RKO (cell line): ENCODE measurements around the gene PGLYRP2.
"Not testable (repeated sequence)": the region's sequence is repeated elsewhere in the genome, so short reads cannot be mapped to it uniquely, and the experiment has no call there.

Source experiments
- DNase-seq: peaks from one replicate; pipeline ENCODE4 v3.0.0-alpha.2; 2016; ENCODE audit warnings: low spot score

PGLYRP2 gene, protein sequence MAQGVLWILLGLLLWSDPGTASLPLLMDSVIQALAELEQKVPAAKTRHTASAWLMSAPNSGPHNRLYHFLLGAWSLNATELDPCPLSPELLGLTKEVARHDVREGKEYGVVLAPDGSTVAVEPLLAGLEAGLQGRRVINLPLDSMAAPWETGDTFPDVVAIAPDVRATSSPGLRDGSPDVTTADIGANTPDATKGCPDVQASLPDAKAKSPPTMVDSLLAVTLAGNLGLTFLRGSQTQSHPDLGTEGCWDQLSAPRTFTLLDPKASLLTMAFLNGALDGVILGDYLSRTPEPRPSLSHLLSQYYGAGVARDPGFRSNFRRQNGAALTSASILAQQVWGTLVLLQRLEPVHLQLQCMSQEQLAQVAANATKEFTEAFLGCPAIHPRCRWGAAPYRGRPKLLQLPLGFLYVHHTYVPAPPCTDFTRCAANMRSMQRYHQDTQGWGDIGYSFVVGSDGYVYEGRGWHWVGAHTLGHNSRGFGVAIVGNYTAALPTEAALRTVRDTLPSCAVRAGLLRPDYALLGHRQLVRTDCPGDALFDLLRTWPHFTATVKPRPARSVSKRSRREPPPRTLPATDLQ

DNA sequence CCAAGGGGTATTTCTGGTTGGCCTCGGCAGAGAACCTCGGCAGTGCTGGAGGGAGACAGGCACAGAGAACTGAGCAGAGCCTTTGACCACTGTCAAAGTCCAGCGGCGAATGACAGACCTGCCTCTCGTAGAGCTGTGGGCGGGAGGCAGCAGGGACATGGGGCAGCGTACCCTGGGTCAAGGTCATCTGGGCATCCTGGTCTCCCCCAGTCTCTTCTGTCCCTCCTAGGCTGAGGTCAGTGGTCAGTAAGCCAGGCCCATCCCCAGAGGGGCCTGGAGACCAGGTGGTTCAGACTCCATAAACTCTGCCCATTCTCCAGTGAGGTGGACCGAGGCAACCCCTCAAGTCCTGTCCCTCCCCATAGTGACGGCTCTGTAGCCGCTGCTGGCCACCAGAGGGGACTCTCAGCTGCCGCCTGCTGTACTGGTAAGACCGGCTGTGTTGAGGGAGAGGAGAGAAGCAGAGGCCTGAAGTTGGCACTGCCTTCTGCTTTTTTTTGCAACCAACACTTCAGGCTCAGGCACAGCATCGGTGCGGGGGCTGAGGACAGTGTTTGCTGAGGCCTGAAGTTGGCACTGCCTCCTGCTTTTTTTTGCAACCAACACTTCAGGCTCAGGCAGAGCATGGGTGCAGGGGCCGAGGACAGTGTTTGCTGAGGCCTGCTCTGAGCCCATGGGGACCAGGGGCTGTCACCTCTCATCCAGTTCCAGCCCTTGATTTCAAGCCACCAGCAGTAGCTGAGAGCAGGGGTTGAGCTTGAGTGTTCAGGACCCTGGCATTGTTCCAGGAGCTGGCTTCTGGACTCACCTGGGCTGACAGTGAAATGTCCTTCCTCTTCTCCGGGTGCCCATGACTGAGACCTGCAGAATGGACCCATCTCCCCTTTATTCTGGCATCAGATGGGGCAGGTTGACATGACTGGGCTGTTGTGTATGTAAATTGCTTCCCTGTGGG lies at the start of gene PGLYRP2:
Gene PGLYRP2, minus strand, starts transcription at position 111 of the 955 bp plus-strand sequence. CDS start 130 bp downstream, outside the sequence.
- DNase-seq, result no peak

DNA sequence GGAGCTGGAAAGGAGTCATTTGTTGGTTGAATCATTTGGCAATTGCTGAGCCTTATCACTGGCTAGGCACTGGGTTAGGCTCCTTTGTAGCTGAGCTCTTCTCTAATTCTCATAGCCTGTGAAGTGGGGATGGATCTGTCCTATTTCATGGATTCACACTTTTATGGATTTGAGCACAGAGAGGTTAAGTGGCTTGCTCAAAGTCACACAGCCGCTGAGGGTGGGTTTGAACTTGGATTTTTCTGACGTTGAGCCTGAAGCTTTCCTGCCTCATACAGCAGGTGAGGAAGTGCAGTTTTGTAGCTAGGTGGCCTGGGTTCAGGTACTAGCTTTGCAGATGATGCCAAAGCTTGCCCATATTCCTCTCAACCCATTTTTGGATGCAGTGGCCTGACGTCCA lies 48.4 kb upstream of the PGLYRP2 start:
- DNase-seq, result no peak

DNA sequence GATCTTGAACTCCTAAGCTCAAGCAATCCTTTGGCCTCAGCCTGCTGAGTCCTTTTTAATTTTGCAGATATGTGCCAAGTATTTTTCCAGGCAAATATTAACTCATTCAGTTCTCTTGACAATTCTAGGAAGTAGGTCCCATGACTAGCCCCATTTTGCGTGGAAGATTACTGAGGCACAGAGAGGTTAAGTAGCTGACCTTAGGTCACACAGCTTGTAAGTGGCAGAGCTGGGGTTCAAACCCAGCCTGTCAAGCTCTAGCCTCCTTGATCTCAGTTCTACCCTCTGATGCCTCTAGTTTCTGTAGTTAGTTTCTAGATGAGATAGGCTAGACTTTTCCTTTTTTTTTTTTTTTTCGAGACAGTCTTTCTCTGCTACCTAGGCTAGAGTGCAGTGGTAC lies 47.1 kb upstream of the PGLYRP2 start:
- DNase-seq, result no peak

DNA sequence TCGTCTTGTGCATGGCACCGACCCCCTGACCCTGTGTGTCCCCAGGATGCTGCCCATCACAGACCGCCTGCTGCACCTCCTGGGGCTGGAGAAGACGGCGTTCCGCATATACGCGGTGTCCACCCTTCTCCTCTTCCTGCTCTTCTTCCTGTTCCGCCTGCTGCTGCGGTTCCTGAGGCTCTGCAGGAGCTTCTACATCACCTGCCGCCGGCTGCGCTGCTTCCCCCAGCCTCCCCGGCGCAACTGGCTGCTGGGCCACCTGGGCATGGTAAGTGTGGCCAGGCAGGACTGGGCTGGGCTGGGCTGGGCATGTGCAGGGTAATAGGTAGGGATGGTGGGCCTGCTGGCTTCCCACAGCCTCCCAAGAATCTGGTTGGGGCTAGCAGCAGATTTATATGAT lies 46.0 kb upstream of the PGLYRP2 start:
- DNase-seq, result no peak

DNA sequence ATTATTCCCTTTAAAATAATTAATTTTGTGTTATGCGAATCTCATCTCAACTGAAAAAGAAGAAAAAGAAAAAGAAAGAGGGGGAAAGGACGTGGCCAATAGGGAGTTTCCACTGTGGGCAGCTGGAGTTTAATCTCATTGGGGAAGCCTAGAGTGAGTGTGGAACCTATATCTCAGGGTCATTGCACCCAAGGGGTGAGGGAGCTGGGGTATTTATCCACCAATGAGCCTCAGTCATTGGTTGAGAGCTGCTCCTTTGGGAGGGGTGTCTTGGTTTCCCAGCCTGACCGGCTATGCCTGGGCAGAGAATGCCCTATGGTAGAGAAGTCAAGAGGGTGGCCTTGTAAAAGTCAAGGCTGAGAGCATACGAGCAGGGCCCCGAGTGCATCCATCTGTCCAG lies 45.5 kb upstream of the PGLYRP2 start:
- no peak for DNase-seq

DNA sequence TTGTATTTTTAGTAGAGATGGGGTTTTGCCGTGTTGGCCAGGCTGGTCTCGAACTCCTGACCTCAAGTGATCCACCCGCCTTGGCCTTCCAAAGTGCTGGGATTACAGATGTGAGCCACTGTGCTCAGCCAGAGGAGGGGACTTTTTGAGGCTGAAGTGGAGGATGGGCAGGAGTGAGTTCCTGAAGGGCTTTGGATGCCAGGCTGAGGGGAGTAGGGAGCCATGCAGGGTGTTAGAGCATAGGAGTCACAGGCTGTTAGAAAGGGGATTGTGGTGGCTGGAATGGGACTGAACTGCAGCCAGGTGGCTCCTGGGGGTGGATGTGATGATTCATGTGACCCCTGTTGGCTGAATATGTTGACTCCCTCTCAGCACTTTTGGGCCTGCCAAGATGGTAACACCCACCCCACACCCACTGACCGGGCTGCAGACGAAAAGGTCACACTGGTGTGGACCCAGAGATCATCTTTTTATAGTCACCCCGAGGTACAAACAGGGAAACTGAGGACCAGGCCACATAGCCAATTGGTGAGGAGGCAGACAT lies 40.2 kb upstream of the PGLYRP2 start:
- DNase-seq, result no peak

DNA sequence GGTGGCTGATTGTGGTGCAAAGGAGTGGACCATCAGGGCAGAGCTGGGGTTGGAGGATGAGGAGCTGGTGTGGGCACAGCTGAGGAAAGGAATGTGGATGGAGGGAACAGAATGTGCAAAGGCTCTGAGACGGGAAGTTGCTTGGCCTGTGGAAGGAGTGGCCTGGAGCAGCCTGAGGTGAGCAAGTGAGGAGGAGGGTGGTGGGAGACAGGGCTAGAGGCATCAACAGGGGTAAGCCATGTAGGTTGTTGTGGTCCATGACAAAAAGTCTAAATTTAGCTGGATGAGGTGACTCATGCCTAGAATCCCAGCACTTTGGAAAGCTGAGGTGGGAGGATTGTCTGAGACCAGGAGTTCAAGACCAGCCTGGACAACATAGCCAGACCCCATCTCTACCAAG lies 38.5 kb upstream of the PGLYRP2 start:
- no peak for DNase-seq

DNA sequence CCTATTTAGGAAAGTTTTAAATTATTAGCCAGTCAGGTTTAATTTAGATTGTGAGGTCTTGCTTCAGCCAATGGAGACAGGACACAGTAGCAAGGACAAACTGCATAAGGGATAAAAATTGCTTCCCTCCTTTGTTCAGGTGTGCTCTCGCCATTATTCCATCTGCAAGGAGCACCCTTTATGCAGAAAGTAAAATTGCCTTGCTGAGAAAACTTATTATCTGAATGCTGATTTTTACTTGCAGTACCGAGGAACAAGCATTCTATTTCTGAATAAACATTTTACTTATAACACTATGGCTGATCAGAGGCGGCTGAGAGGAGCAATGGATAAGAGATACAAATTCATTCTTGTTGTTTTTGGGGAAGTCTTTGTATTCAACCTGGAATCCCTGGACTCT lies 37.1 kb upstream of the PGLYRP2 start:
- DNase-seq, result no peak

DNA sequence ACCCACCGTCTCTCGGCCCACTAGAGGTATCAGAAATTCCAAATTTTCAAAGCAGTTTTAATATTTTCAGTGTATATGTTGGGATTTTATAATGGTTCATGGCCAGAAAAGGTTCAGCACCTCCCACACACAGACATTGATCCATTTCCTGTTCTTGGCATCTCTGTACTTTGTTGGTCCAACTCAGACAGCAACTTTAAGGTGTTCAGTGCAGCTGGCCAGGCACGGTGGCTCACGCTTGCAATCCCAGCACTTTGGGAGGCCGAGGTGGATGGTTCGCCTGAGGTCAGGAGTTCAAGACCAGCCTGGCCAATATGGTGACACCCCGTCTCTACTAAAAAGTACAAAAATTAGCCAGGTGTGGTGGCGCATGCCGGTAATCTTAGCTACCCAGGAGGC lies 35.9 kb upstream of the PGLYRP2 start:
- not testable (repeated sequence) for DNase-seq

DNA sequence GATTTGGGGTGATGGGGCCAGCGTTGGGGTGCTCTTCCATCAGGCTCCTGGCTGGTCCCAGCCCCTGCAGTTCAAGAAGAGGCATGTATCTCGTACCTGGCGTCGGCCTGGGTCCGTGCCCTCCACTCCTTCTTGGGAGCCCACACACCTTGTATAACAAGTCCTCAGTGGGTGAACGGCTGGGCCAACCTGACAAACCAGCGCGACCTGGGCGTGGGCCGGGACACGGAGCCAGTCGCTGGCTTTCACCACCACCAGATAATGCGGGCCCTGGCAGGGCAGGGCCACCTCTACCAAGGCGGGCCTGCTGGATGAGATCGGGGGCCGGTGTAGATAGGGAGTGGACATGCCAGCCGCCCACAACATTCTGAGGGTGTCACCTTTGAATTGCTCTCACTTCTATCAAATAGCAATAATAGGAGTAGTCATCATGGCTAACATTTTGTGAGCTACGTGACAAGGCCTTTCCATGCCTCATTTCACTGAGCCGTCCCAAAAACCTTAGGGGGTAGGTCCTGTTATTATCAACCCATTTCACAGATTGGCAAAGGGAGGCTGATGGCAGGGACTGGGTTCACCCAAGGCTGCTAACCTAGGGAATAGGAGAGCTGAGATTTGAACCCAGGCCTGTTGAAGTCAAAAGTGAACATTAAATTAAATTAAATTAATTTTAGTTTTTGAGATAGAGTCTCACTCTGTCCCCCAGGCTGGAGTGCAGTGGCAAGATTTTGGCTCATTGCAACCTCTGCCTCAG lies 32.5 kb upstream of the PGLYRP2 start:
- DNase-seq, result no peak

DNA sequence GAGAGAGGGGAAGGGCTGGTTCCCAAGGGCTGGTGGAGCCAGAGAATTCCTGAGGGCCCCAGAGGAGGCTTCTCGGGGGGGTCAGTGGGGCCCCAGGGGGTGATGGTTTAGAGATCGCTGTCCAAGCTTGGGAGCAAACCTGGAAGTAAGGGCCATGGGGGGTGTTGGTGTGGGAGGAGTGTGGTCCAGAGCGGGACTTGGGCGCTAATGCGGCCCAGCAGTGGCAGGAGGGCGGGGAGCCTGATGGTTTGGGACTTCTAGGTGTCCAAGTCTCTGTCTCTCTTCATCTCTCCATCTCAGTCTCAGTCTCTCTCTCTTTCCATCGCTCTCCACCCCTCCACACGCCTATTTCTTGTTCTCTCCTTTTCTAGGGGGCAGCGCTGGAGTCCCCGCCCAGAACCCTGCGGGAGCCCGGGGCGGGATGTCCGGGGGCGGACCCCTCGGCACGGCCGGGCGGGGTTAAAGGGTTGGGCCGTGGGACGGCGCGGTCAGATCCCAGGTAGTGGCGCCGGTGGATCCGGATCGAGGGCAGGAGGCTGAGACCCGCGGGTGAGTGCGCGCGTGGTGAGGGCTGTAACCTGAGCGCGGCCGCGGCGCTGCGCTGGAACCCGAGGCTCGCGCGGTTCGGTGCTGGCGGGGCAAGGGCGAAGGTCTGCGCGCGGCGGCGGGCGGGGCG lies 28.9 kb upstream of the PGLYRP2 start, which contains the start of gene CYP4F22:
Gene CYP4F22, plus strand, starts transcription at position 491 of the 676 bp plus-strand sequence. CDS start 16,812 bp downstream, outside the sequence.
- DNase-seq, result no peak

DNA sequence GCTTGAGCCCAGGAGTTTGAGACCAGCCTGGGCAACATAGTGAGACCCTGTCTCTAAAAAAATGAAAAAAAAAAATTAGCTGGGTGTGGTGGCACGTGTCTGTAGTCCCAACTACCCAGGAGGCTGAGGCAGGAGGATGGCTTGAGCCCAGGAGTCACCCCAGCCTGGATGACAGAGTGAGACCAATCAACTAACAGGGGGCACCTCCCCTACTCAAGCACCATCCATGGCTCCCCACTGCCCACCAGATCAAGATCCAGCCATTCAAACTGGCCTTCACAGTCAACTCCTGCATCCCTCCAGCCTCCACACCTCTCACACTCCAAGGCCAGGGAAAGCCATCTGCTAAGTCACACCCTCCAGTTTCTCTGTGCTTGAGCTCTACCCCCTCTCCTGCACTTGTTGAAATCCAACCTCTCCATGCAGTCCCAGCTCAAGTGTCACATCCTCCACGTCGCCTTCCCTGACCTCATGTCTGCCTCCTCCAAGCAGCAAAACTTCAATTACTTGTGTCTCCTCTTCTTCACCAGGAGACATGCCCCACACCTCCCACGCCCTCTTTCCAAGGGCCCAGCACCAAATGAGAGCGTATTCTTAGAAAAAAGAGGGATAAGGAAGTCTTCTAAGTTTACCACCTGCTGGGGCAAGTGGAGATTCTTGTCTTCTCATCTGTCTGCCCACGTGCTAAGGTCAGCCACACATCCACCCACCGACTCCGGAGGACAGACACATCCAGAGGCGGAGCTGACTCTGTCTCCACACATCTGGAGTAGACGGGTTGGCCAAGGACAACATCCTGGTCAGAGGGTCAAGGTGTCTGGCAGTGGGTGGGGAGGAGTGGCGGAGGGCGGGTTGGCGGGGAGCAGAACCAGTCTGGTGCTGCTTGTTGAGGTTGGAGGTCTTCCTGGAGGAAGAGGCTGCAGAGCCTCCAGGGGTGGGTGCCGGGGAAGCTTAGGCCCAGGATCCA lies 28.1 kb upstream of the PGLYRP2 start:
- no peak for DNase-seq

DNA sequence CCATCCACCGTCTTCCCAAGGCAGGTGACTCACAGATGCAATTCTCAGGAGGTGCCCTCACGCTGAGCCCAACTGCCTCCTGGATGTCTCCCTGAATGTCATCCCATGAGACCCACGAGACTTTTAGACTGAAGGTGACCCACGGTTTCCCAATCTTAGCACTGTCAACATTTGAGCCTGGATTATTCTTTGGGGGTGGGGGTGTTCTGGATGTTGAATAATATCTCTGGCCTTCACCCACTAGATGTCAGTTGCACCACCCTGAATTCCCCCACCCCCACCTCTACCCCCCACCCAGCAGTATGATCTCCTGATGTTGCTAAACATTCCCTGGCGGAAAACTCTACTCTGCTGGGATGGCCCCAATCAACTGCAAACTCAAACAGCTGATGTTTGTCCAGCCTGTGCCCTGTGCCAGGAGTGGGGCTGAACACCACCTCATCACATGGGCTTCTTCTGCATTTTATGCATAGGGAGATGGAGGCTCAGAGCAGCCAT lies 26.8 kb upstream of the PGLYRP2 start:
- no peak for DNase-seq

DNA sequence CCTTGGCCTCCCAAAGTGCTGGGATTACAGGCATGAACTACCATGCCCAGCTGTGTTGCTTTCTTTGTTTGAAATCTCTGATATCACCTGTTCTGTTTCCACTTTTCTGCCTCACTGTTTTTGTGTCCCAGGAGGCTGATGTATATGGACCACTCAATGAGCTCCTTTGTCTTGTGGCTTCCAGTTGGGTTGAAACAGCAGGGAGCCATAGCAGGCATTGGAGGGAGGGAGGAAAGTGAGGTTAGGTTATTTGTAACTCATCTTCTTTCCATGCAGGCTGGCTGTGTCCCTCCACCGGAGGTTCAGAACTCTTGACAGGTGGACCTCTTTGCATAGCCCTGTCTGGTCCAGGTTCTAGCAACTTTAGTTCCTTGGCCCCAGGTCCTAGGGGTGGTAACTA lies 23.0 kb upstream of the PGLYRP2 start:
- no peak for DNase-seq

DNA sequence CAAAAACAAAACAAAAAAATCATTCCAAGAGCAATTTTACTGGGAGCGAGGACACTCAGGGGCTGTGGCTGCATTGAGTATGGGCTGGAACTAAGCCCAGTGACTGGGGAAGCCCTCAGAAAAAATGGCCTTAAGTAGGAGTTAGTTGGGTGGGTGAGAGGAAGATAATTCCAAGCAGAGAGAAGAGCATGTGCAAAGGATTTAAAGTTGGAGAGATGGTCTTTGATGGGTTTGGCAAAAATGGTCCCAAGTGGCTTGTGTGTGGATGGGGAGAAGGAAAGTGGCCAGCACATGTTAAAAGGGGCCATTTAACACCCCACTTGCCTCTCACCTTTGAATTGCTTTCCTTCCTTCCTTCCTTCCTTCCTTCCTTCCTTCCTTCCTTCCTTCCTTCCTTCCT lies 22.3 kb upstream of the PGLYRP2 start:
- no peak for DNase-seq

DNA sequence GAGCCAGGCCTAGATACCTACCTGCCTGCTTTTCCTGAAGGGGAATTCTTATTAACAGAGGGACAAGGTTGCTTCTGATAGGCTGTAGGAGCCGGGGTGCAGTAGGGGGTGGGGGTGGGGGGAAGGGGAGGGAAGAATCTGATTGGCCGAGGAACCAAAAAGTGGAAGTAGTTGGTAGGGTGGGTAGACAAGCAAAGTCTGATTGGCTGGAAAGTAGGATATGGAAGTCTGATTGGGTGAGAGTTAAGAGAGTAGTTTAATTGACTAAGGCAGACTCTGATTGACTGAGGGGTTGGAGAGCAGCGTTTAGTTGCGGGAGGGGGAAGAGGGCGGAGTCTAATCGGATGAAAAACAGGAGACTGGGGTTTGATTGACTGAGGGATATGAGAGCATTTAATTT lies 19.6 kb upstream of the PGLYRP2 start:
- DNase-seq, result peak; percentile 41

DNA sequence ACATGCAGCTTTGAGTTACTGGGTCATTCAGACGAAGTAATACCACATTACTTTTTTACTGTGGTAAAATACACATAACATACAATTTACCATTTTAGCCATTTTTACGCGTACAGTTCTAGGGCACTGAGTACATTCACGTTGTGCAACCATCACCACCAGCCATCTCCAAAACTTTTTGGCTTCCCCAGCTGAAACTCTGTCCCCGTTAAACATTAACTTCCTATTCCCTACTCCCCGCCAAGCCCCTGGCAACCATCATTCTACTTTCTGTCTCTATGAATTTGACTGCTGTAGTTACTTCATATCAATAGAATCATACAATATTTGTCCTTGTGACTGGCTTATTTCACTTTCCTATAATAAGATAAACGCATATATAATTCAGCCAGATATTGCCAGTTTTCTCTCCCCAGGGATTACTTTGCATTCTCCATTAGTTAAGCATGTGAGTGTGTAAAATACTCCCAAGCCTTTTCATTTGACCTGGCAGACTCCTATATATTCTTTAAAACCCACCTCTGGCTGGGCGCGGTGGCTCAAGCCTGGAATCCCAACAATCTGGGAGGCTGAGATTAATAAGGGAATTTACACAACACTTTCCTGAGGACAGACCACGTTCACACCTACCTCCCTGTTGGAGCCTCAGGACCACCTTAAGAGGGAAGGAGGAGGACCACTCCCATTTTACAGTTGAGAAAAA lies 19.0 kb upstream of the PGLYRP2 start:
- no peak for DNase-seq

DNA sequence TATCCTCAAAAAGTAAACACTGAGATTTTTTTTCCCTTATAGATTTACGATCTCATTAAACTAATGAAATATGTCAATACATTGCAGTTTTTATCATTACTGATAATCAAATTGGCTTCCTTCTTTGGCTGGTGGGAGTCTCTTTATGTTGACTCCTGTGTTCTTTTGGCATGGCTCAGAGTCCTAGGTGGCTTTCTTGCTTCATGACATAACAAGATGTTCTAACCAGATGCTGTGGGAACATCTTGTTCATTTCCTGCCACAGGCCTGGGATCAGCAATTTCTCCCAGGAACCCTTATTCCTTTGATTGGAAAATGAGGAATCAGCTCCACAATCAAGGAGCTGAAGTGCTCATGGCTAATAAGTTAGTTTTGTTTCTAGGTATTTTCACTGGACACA lies 15.8 kb upstream of the PGLYRP2 start:
- no peak for DNase-seq
